Kasumi-1 (cell line): ENCODE results near the gene DHX8.
"Not testable (repeated sequence)": the region's sequence is repeated elsewhere in the genome, so short reads cannot be mapped to it uniquely, and the experiment has no call there.

Source experiments
- DNase-seq, 2 experiments: peaks; one replicate each; lab custom pipeline; 2025; lab: John Stamatoyannopoulos, UW

DHX8 gene

GRCh38 chr17:43462569-43462968, 21.2 kb upstream of the DHX8 start:
- not testable (repeated sequence) for DNase-seq

GRCh38 chr17:43463241-43463640, 20.5 kb upstream of the DHX8 start:
- DNase-seq = peak in 1 of 2 experiments; percentile 4

- no peak for DNase-seq
Measured at GRCh38 chr17:43464046-43464445, 19.7 kb upstream of the DHX8 start.

GRCh38 chr17:43465049-43465448, 18.7 kb upstream of the DHX8 start:
- no peak for DNase-seq

GRCh38 chr17:43467981-43468581, 15.7 kb upstream of the DHX8 start:
- DNase-seq = no peak

GRCh38 chr17:43468691-43469139, 15.1 kb upstream of the DHX8 start:
- no peak for DNase-seq

GRCh38 chr17:43469145-43469544, 14.6 kb upstream of the DHX8 start:
- DNase-seq = no peak

- no peak for DNase-seq
Measured at GRCh38 chr17:43471585-43472160, 12.1 kb upstream of the DHX8 start.

GRCh38 chr17:43475494-43476089, 8.2 kb upstream of the DHX8 start:
- DNase-seq = no peak

- not testable (repeated sequence) for DNase-seq
Measured at GRCh38 chr17:43476306-43476705, 7.5 kb upstream of the DHX8 start.

GRCh38 chr17:43477832-43478634, 5.7 kb upstream of the DHX8 start:
- no peak for DNase-seq

- no peak for DNase-seq
Measured at GRCh38 chr17:43479948-43480347, 3.8 kb upstream of the DHX8 start.

GRCh38 chr17:43482103-43483012, 1.4 kb upstream of the DHX8 start:
- no peak for DNase-seq

- no peak for DNase-seq
Measured at GRCh38 chr17:43490621-43491020, 6.8 kb downstream of the DHX8 start.

- DNase-seq = not testable (repeated sequence)
Measured at GRCh38 chr17:43509440-43509839, 25.7 kb downstream of the DHX8 start.

GRCh38 chr17:43511199-43511598, 27.4 kb downstream of the DHX8 start:
- DNase-seq = not testable (repeated sequence)

- DNase-seq = no peak
Measured at GRCh38 chr17:43515656-43516055, 31.9 kb downstream of the DHX8 start.

GRCh38 chr17:43517161-43517560, 33.4 kb downstream of the DHX8 start:
- DNase-seq = no peak

- DNase-seq = no peak
Measured at GRCh38 chr17:43517615-43518386, 34.0 kb downstream of the DHX8 start.

GRCh38 chr17:43521389-43521788, 37.6 kb downstream of the DHX8 start:
- DNase-seq = no peak
